Tibial artery (tissue), 4 donors: ENCODE results near the gene PDE5A.

Experiments used
- DNase-seq, 2 donors: peaks; one replicate each; pipeline ENCODE4 v3.0.0-alpha.2; 2019
- H3K27ac ChIP-seq, 2 donors: fragments of 200-600 bp; sonication (generic) in 1 of 2; 1 replicate in 1 of 2; 2 replicates in 1 of 2; pipeline ENCODE4 v1.5.1; 2018 to 2019; ENCODE audit warnings: mild to moderate bottlenecking in 1 of 2
- H3K27me3 ChIP-seq, 2 donors: fragments of 200-600 bp; sonication (generic) in 1 of 2; one replicate each; pipeline versions ENCODE4 v1.5.1 to v1.6.0; 2016 to 2019
- H3K36me3 ChIP-seq, 3 donors: fragments of 200-600 bp; sonication (generic) in 2 of 3; one replicate each; pipeline ENCODE4 v1.5.1; 2016 to 2019; ENCODE audit warnings: mild to moderate bottlenecking in 2 of 3
- H3K4me1 ChIP-seq, 4 donors: fragments of 200-600 bp; sonication (generic) in 2 of 4; 1 replicate in 3 of 4; 2 replicates in 1 of 4; pipeline ENCODE4 v1.5.1; 2016 to 2019
- H3K4me3 ChIP-seq, 2 donors: fragments of 200-600 bp; sonication (generic) in 1 of 2; 1 replicate in 1 of 2; 2 replicates in 1 of 2; pipeline ENCODE4 v1.5.1; 2018 to 2019; ENCODE audit warnings: mild to moderate bottlenecking in 2 of 2
- H3K9me3 ChIP-seq, 3 donors: fragments of 200-600 bp; sonication (generic) in 1 of 3; one replicate each; pipeline ENCODE4 v1.5.1; 2016 to 2019
- intact Hi-C: fragments of 100-400 bp; cut with DNase I; formaldehyde crosslinking; loops from one replicate; pipeline ENCODE4 v1.15.0; 2023; ENCODE audit warnings: low total_unique reads
- TF ChIP-seq, protein P1 (sequence below), 2 experiments: fragments of 200-600 bp in 1 of 2; fragments of 450-650 bp in 1 of 2; IDR thresholded peaks; one replicate each; pipeline ENCODE4 v1.5.1; 2017 to 2019; ENCODE audit warnings: antibody characterized with exemption in 2 of 2, mild to moderate bottlenecking in 1 of 2, moderate library complexity in 1 of 2

PDE5A gene

DNA sequence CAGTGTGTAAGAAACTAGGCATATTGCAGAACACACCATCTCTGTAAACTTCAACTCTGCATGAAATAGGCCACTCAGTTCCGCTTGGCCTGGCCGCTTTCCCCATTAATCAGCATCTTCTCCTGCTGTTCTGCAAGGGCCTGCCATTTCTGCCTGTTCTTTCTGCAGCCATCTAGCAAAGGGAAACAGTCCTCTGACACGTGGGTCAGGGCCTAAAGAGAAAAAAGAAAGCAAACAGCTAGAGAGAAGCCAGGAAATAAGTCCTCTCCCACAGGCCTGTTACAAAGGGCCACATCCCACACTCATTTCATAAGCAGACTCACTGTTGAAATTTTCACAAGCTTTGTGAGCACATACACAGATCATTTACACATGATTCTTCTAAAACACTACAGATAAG is 130.1 kb downstream of the PDE5A start:
- TF ChIP-seq, protein P1, sequence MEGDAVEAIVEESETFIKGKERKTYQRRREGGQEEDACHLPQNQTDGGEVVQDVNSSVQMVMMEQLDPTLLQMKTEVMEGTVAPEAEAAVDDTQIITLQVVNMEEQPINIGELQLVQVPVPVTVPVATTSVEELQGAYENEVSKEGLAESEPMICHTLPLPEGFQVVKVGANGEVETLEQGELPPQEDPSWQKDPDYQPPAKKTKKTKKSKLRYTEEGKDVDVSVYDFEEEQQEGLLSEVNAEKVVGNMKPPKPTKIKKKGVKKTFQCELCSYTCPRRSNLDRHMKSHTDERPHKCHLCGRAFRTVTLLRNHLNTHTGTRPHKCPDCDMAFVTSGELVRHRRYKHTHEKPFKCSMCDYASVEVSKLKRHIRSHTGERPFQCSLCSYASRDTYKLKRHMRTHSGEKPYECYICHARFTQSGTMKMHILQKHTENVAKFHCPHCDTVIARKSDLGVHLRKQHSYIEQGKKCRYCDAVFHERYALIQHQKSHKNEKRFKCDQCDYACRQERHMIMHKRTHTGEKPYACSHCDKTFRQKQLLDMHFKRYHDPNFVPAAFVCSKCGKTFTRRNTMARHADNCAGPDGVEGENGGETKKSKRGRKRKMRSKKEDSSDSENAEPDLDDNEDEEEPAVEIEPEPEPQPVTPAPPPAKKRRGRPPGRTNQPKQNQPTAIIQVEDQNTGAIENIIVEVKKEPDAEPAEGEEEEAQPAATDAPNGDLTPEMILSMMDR (IDR thresholded peaks at IDR 0.05): no peak
- DNase-seq: peak; percentile 62 to 86
- Histone ChIP-seq H3K4me3 (no peak overlapping the region), H3K4me1 (peaks cover 0 to 31% (median 10%) of the 10 kb centered on the region in 4 donors), H3K27ac (peak overlapping the region; percentile 68 to 69), H3K36me3 (peaks cover 63 to 77% (median 71%) of the 10 kb centered on the region in 3 donors), H3K9me3 (no peaks in the 10 kb centered on the region), H3K27me3 (no peaks in the 10 kb centered on the region)
- intact Hi-C loops: no loop called here

DNA sequence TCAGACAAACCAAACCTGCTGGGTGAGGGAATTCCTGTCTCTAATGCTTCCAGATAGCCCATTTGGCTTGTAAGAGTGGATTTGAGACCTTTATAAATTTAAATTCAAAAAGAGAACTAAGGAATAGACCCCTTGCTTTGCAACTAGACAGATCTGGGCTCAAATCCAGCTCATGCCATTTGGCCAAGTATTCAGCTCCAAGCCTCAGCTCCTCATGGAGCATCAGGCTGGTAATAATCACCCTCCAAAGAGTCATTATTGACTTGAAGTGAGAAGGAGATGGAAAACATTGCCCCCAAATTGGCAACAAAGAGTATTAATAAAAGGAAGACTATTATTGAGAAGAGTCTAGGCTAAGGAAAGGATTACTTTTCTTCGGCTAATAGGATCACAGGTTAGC is 134.7 kb downstream of the PDE5A start:
- peaks cover 22 to 34% (median 26%) of the 10 kb centered on the region in 3 donors for H3K36me3 ChIP-seq
- no peak overlapping the region for H3K4me3 ChIP-seq
- intact Hi-C loops: no loop called here
- TF ChIP-seq, protein P1 (IDR thresholded peaks at IDR 0.05): no peak
- no peaks in the 10 kb centered on the region for H3K27me3 ChIP-seq
- peaks cover 0 to 25% (median 8%) of the 10 kb centered on the region in 4 donors for H3K4me1 ChIP-seq
- DNase-seq: no peak
- H3K9me3 ChIP-seq: no peaks in the 10 kb centered on the region
- peak overlapping the region in 1 of 2 donors; percentile 30 for H3K27ac ChIP-seq

DNA sequence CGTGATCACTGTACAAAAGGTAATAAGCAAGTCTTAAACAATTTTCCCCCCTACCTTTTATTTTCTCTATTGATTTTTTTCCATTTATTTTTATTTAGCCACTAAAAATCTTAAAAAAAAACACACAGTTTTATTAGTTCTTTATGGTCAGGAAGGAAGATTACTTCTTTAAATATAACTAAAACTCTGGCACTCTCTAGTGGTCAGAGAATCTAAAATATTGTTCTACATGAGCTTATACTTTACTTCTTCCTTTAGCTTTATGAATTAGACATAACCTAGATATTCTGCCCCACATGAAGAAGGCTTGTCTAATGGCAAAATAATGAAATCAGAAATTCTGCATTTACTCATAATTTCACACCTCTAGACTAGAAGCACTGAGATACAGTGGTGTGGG is 135.2 kb downstream of the PDE5A start:
- H3K27me3 ChIP-seq: no peaks in the 10 kb centered on the region
- intact Hi-C loops: no loop called here
- H3K4me1 ChIP-seq: peaks cover 0 to 20% (median 6%) of the 10 kb centered on the region in 4 donors
- H3K9me3 ChIP-seq: no peaks in the 10 kb centered on the region
- no peak for DNase-seq
- TF ChIP-seq, protein P1 (IDR thresholded peaks at IDR 0.05): no peak
- H3K27ac ChIP-seq: peak overlapping the region in 1 of 2 donors; percentile 30
- no peak overlapping the region for H3K4me3 ChIP-seq
- H3K36me3 ChIP-seq: peaks cover 20 to 29% (median 26%) of the 10 kb centered on the region in 3 donors

DNA sequence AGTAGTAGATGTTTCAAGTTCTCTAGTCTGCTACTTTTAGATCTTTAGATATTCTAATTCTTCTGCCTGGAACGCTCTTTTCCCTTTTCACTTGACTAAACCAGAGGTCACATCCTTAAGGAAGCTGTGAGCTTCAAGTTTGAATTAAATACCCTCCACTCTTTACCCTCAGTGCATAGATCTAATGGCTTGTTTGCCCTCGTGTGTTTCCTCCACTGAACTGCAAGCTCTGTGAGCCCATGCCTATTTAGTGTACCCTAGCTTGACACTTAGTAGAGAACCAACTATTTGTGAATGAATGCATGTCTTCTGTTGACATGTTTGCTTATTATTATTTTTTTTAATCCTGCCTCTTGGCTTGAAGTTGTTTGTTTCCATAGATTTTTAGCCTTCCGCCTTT is 138.3 kb downstream of the PDE5A start:
- Histone ChIP-seq H3K9me3 (no peaks in the 10 kb centered on the region), H3K4me1 (peaks cover 0 to 7% (median 3%) of the 10 kb centered on the region in 4 donors), H3K4me3 (no peak overlapping the region), H3K27me3 (no peaks in the 10 kb centered on the region), H3K36me3 (peaks cover 6 to 9% (median 6%) of the 10 kb centered on the region in 3 donors), H3K27ac (no peak overlapping the region)
- intact Hi-C loops: no loop called here
- no peak for DNase-seq
- TF ChIP-seq, protein P1 (IDR thresholded peaks at IDR 0.05): peak in 1 of 2 experiments; percentile 11

DNA sequence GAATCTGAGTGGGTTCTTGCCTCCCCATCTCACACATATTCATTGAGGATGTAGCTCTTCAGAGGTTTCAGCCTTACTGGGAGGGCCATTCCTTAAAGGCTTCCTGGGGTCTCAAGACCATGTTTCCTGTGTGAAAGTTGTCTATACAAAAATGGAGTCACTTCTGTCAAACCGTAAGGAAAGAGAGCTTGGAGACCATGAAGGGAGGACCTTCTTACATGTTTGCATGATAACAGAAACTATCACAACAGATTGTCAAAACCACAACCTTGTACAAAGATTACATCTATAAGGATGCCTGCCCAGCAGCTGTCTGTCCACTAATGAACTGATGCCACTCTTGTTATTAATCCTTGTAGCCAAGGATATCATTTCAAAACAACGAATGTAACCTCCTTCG is 139.3 kb downstream of the PDE5A start:
- H3K4me3 ChIP-seq: no peak overlapping the region
- no peaks in the 10 kb centered on the region for H3K9me3 ChIP-seq
- intact Hi-C loops: no loop called here
- no peaks in the 10 kb centered on the region for H3K36me3 ChIP-seq
- no peak for DNase-seq
- TF ChIP-seq, protein P1 (IDR thresholded peaks at IDR 0.05): no peak
- H3K27me3 ChIP-seq: no peaks in the 10 kb centered on the region
- H3K4me1 ChIP-seq: peaks cover 0 to 7% (median 3%) of the 10 kb centered on the region in 4 donors
- no peak overlapping the region for H3K27ac ChIP-seq

DNA sequence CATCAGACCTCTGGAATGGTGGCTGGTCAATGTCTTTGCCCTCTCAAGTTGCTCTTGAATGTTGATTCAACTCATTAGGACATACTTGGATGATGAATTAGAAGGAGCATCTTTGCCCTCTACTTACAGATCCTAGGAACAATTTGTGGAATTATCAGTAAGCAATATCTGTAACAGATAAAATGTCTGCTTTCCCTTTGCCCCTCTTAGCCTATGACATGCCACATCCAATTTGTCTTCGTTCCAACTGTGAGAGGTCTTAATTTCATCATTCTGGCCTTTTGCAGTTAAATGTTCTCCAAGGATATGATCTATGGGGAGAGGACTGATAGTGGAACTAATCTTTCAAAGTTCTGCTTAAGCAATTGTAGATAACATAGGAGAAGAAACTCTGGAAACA is 148.3 kb downstream of the PDE5A start:
- Histone ChIP-seq H3K36me3 (peaks cover 21 to 34% (median 29%) of the 10 kb centered on the region in 3 donors), H3K27ac (no peak overlapping the region), H3K9me3 (no peaks in the 10 kb centered on the region), H3K4me1 (no peaks in the 10 kb centered on the region), H3K27me3 (no peaks in the 10 kb centered on the region), H3K4me3 (no peak overlapping the region)
- no peak for DNase-seq
- intact Hi-C loops: no loop called here
- TF ChIP-seq, protein P1 (IDR thresholded peaks at IDR 0.05): no peak
